A549 (cell line): ENCODE results near the gene ZFYVE28.

Experiments
- BHLHE40 ChIP-seq: IDR thresholded peaks from 2 replicates; pipeline ENCODE4 v1.6.1; 2012; ENCODE audit warnings: low read depth, low read length, inconsistent platforms
- KDM1A ChIP-seq: fragments of 200-600 bp; sonication (generic); IDR thresholded peaks from 2 replicates; pipeline ENCODE4 v1.6.1; 2016; ENCODE audit warnings: low read depth, mild to moderate bottlenecking
- MAFK ChIP-seq: fragments of 450-650 bp; IDR thresholded peaks from 2 replicates; pipeline ENCODE4 v1.6.1; 2014; ENCODE audit not compliant: partially characterized antibody
- PBX3 ChIP-seq: IDR thresholded peaks from 2 replicates; pipeline ENCODE4 v1.6.1; 2012
- POLR2A ChIP-seq: IDR thresholded peaks from 2 replicates; pipeline ENCODE4 v1.6.1; 2012; ENCODE audit warnings: mild to moderate bottlenecking, low read length
- RNF2 ChIP-seq: fragments of 200-600 bp; sonication (generic); IDR thresholded peaks from 2 replicates; pipeline ENCODE4 v1.6.1; 2016; ENCODE audit warnings: low read depth, mild to moderate bottlenecking, antibody characterized with exemption, moderate library complexity, borderline replicate concordance
- SMC3 ChIP-seq: fragments of >200 bp; sonication (Bioruptor Twin); formaldehyde crosslinking; IDR thresholded peaks from 3 replicates; pipeline ENCODE4 v1.6.1; 2018; ENCODE audit warnings: inconsistent platforms
- TF ChIP-seq, protein P1 (sequence below): fragments of 200-600 bp; sonication (generic); IDR thresholded peaks from 2 replicates; pipeline ENCODE4 v1.6.1; 2016; ENCODE audit warnings: antibody characterized with exemption, mild to moderate bottlenecking, moderate library complexity
- TF ChIP-seq, protein P2 (sequence below): fragments of >200 bp; sonication (Bioruptor Twin); formaldehyde crosslinking; IDR thresholded peaks from 3 replicates; pipeline ENCODE4 v1.5.1; 2016

DNA sequence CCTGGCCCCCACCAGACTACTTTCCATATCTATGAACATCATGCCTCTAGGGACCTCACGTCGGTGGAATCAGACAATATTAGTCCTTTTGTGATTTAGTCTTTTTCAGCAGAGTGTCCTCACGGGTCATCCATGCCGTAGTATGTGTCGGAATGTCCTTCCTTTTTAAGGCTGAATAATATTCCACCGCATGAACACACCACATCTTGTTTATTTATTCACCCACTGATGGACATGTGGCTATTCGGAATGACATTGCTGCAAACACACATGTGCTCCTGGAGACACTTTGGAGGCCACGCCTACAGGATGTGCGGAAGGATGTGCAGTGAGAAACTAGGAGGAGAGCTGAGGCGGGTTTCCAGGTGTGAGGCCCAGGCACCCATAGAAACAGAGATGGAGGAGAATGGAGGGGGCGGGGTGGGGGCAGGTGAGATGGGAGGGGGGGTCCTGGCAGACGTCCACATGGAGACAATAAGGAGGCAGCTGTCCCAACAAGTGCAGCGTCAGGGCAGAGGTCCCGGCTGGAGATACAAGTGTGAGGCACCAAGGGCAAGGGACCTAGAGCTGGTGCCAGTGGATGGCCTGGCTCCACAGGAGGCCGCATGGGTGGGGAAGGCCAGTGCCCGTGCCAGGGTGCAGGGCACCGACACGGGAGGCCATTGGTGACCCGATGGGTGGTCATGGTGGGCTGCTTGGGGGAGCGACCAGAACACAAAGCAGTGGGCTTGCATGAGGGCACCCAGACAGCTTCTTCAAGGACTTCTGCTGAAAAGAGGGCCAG, 20.7 kb downstream of the ZFYVE28 start:
- TF ChIP-seq, protein P1, sequence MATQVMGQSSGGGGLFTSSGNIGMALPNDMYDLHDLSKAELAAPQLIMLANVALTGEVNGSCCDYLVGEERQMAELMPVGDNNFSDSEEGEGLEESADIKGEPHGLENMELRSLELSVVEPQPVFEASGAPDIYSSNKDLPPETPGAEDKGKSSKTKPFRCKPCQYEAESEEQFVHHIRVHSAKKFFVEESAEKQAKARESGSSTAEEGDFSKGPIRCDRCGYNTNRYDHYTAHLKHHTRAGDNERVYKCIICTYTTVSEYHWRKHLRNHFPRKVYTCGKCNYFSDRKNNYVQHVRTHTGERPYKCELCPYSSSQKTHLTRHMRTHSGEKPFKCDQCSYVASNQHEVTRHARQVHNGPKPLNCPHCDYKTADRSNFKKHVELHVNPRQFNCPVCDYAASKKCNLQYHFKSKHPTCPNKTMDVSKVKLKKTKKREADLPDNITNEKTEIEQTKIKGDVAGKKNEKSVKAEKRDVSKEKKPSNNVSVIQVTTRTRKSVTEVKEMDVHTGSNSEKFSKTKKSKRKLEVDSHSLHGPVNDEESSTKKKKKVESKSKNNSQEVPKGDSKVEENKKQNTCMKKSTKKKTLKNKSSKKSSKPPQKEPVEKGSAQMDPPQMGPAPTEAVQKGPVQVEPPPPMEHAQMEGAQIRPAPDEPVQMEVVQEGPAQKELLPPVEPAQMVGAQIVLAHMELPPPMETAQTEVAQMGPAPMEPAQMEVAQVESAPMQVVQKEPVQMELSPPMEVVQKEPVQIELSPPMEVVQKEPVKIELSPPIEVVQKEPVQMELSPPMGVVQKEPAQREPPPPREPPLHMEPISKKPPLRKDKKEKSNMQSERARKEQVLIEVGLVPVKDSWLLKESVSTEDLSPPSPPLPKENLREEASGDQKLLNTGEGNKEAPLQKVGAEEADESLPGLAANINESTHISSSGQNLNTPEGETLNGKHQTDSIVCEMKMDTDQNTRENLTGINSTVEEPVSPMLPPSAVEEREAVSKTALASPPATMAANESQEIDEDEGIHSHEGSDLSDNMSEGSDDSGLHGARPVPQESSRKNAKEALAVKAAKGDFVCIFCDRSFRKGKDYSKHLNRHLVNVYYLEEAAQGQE: no peak
- TF ChIP-seq MAFK: no peak
- TF ChIP-seq, protein P2, sequence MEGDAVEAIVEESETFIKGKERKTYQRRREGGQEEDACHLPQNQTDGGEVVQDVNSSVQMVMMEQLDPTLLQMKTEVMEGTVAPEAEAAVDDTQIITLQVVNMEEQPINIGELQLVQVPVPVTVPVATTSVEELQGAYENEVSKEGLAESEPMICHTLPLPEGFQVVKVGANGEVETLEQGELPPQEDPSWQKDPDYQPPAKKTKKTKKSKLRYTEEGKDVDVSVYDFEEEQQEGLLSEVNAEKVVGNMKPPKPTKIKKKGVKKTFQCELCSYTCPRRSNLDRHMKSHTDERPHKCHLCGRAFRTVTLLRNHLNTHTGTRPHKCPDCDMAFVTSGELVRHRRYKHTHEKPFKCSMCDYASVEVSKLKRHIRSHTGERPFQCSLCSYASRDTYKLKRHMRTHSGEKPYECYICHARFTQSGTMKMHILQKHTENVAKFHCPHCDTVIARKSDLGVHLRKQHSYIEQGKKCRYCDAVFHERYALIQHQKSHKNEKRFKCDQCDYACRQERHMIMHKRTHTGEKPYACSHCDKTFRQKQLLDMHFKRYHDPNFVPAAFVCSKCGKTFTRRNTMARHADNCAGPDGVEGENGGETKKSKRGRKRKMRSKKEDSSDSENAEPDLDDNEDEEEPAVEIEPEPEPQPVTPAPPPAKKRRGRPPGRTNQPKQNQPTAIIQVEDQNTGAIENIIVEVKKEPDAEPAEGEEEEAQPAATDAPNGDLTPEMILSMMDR: no peak
- no peak for TF ChIP-seq RNF2
- TF ChIP-seq PBX3: no peak
- no peak for TF ChIP-seq POLR2A
- TF ChIP-seq BHLHE40: no peak
- no peak for TF ChIP-seq KDM1A
- no peak for TF ChIP-seq SMC3
